Vagina (tissue), 2 donors: ENCODE results near the gene ST6GALNAC3. TPM values are rescaled to one million over a fixed set of nuclear protein-coding genes. Genes with fewer than 3 reads are reported as not detected.

Experiments used
- DNase-seq, 2 donors: peaks; one replicate each; pipeline ENCODE4 v3.0.0-alpha.2; 2017; ENCODE audit errors: extremely low spot score in 2 of 2
- H3K27ac ChIP-seq: fragments of 200-600 bp; sonication (generic); one replicate; pipeline ENCODE4 v1.5.1; 2019
- H3K27me3 ChIP-seq: fragments of 200-600 bp; sonication (generic); one replicate; pipeline ENCODE4 v1.5.1; 2019
- H3K36me3 ChIP-seq, 2 donors: fragments of 200-600 bp; sonication (generic); one replicate each; pipeline ENCODE4 v1.5.1; 2017 to 2019
- H3K4me1 ChIP-seq: fragments of 200-600 bp; sonication (generic); one replicate; pipeline ENCODE4 v1.5.1; 2019
- H3K4me3 ChIP-seq, 2 donors: fragments of 200-600 bp; sonication (generic); 1 replicate in 1 of 2; 2 replicates in 1 of 2; pipeline ENCODE4 v1.5.1; 2016 to 2019
- H3K9me3 ChIP-seq: fragments of 200-600 bp; sonication (generic); one replicate; pipeline ENCODE4 v1.5.1; 2019
- CTCF ChIP-seq, 3 experiments: fragments of 450-650 bp in 2 of 3; fragments of 200-600 bp in 1 of 3; sonication (generic) in 1 of 3; IDR thresholded peaks; one replicate each; pipeline ENCODE4 v1.5.1; 2017 to 2019; ENCODE audit warnings: antibody characterized with exemption in 3 of 3, mild to moderate bottlenecking in 2 of 3, moderate library complexity in 2 of 3
- POLR2A ChIP-seq, 2 donors: fragments of 450-650 bp; IDR thresholded peaks; one replicate each; pipeline ENCODE4 v1.6.1; 2017; ENCODE audit warnings: antibody characterized with exemption in 2 of 2, mild to moderate bottlenecking in 2 of 2, moderate library complexity in 2 of 2
- POLR2AphosphoS5 ChIP-seq, 2 donors: sonication (generic); formaldehyde crosslinking; IDR thresholded peaks; one replicate each; pipeline ENCODE4 v1.9.0; 2017; ENCODE audit warnings: antibody characterized with exemption in 2 of 2, mild to moderate bottlenecking in 2 of 2, low read depth in 1 of 2; ENCODE audit not compliant: insufficient read depth in 1 of 2
- intact Hi-C: fragments of 100-400 bp; cut with DNase I; formaldehyde crosslinking; loops from one replicate; pipeline ENCODE4 v1.15.1; 2023
- total RNA-seq: library from RNA; depleted of rRNA; stranded (reverse); fragments of >200 nt; gene quantifications from one replicate; pipeline ENCODE4 v1.2.3, GENCODE V29; 2016

The ST6GALNAC3 gene
- total RNA-seq, 1 donor from 2014 or later: 21.1 TPM

- no peak for TF ChIP-seq CTCF (IDR thresholded peaks at IDR 0.05)
- TF ChIP-seq POLR2A (IDR thresholded peaks at IDR 0.05): no peak
- TF ChIP-seq POLR2AphosphoS5 (IDR thresholded peaks at IDR 0.05; ENCODE audit: insufficient read depth in 1 of 2, low read depth in 1 of 2): no peak
- DNase-seq: no peak
- Histone ChIP-seq H3K36me3 (no peaks in the 10 kb centered on the region), H3K9me3 (no peaks in the 10 kb centered on the region), H3K4me1 (no peaks in the 10 kb centered on the region), H3K27me3 (no peaks in the 10 kb centered on the region), H3K4me3 (no peak overlapping the region), H3K27ac (no peak overlapping the region)
- intact Hi-C loops: no loop called here
Measured at GRCh38 chr1:76622774-76623528, 548.4 kb downstream of the ST6GALNAC3 start.

- no peaks in the 10 kb centered on the region for H3K27me3 ChIP-seq
- TF ChIP-seq POLR2A (IDR thresholded peaks at IDR 0.05) (no peak), CTCF (IDR thresholded peaks at IDR 0.05) (no peak), POLR2AphosphoS5 (IDR thresholded peaks at IDR 0.05; ENCODE audit: insufficient read depth in 1 of 2, low read depth in 1 of 2) (no peak)
- no peak overlapping the region for H3K27ac ChIP-seq
- intact Hi-C loops: no loop called here
- DNase-seq: no peak
- H3K4me1 ChIP-seq: no peaks in the 10 kb centered on the region
- no peak overlapping the region for H3K4me3 ChIP-seq
- no peaks in the 10 kb centered on the region for H3K9me3 ChIP-seq
- H3K36me3 ChIP-seq: no peaks in the 10 kb centered on the region
Measured at GRCh38 chr1:76625886-76626678, 551.5 kb downstream of the ST6GALNAC3 start.

- no peaks in the 10 kb centered on the region for H3K36me3 ChIP-seq
- DNase-seq: no peak
- no peaks in the 10 kb centered on the region for H3K27me3 ChIP-seq
- intact Hi-C loops: no loop called here
- no peaks in the 10 kb centered on the region for H3K4me1 ChIP-seq
- TF ChIP-seq POLR2AphosphoS5 (IDR thresholded peaks at IDR 0.05; ENCODE audit: insufficient read depth in 1 of 2, low read depth in 1 of 2): no peak
- TF ChIP-seq CTCF (IDR thresholded peaks at IDR 0.05): no peak
- no peak for TF ChIP-seq POLR2A (IDR thresholded peaks at IDR 0.05)
- no peak overlapping the region for H3K27ac ChIP-seq
- H3K9me3 ChIP-seq: no peaks in the 10 kb centered on the region
- H3K4me3 ChIP-seq: no peak overlapping the region
Measured at GRCh38 chr1:76627498-76627897, 553.0 kb downstream of the ST6GALNAC3 start.

GRCh38 chr1:76627901-76628300, 553.4 kb downstream of the ST6GALNAC3 start:
- Histone ChIP-seq H3K36me3 (no peaks in the 10 kb centered on the region), H3K27ac (no peak overlapping the region), H3K27me3 (no peaks in the 10 kb centered on the region), H3K9me3 (no peaks in the 10 kb centered on the region), H3K4me3 (no peak overlapping the region), H3K4me1 (no peaks in the 10 kb centered on the region)
- intact Hi-C loops: no loop called here
- no peak for DNase-seq
- no peak for TF ChIP-seq POLR2A (IDR thresholded peaks at IDR 0.05)
- TF ChIP-seq CTCF (IDR thresholded peaks at IDR 0.05): no peak
- TF ChIP-seq POLR2AphosphoS5 (IDR thresholded peaks at IDR 0.05; ENCODE audit: insufficient read depth in 1 of 2, low read depth in 1 of 2): no peak

- H3K9me3 ChIP-seq: no peaks in the 10 kb centered on the region
- H3K4me1 ChIP-seq: no peaks in the 10 kb centered on the region
- H3K4me3 ChIP-seq: no peak overlapping the region
- H3K36me3 ChIP-seq: no peaks in the 10 kb centered on the region
- no peak for DNase-seq
- TF ChIP-seq CTCF (IDR thresholded peaks at IDR 0.05) (no peak), POLR2AphosphoS5 (IDR thresholded peaks at IDR 0.05; ENCODE audit: insufficient read depth in 1 of 2, low read depth in 1 of 2) (no peak), POLR2A (IDR thresholded peaks at IDR 0.05) (no peak)
- intact Hi-C loops: no loop called here
- no peak overlapping the region for H3K27ac ChIP-seq
- H3K27me3 ChIP-seq: no peaks in the 10 kb centered on the region
Measured at GRCh38 chr1:76632136-76632535, 557.6 kb downstream of the ST6GALNAC3 start.
